Measurements from ENCODE around the gene CKAP2L.

DNA sequence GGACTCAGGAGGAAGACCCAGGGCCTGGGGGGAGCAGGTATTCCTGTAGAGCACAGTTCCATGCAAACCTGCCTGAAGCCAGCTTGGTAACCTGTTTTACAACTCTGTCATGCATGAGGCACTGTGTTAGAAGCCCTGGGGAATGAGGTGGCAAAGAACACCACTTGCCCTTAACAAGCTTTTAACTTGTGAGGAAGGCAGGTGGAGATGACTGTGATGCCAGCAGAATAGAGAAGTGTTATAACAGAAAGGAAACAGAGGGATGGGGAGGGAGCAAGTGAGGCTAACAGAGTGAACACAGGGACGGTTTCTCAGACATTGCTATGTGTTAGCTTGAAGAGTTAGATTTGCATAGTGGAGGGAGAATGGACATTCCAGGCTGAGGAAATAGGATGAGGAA is 31.4 kb upstream of the CKAP2L start:
- TF ChIP-seq TAF1 (IDR thresholded peaks at IDR 0.05; ENCODE audit: low read depth): no peak
- TF ChIP-seq EP300 (IDR thresholded peaks at IDR 0.05; ENCODE audit: borderline replicate concordance): no peak
- TF ChIP-seq FOXM1 (IDR thresholded peaks at IDR 0.05; ENCODE audit: borderline replicate concordance, low read depth): no peak
- no peak for TF ChIP-seq RAD21 (IDR thresholded peaks at IDR 0.05; ENCODE audit: low read depth)
- TF ChIP-seq ZBTB7A (IDR thresholded peaks at IDR 0.05; ENCODE audit: low read depth): no peak
- TF ChIP-seq, protein P1, sequence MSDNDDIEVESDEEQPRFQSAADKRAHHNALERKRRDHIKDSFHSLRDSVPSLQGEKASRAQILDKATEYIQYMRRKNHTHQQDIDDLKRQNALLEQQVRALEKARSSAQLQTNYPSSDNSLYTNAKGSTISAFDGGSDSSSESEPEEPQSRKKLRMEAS (IDR thresholded peaks at IDR 0.05): no peak
- TF ChIP-seq, protein P2, sequence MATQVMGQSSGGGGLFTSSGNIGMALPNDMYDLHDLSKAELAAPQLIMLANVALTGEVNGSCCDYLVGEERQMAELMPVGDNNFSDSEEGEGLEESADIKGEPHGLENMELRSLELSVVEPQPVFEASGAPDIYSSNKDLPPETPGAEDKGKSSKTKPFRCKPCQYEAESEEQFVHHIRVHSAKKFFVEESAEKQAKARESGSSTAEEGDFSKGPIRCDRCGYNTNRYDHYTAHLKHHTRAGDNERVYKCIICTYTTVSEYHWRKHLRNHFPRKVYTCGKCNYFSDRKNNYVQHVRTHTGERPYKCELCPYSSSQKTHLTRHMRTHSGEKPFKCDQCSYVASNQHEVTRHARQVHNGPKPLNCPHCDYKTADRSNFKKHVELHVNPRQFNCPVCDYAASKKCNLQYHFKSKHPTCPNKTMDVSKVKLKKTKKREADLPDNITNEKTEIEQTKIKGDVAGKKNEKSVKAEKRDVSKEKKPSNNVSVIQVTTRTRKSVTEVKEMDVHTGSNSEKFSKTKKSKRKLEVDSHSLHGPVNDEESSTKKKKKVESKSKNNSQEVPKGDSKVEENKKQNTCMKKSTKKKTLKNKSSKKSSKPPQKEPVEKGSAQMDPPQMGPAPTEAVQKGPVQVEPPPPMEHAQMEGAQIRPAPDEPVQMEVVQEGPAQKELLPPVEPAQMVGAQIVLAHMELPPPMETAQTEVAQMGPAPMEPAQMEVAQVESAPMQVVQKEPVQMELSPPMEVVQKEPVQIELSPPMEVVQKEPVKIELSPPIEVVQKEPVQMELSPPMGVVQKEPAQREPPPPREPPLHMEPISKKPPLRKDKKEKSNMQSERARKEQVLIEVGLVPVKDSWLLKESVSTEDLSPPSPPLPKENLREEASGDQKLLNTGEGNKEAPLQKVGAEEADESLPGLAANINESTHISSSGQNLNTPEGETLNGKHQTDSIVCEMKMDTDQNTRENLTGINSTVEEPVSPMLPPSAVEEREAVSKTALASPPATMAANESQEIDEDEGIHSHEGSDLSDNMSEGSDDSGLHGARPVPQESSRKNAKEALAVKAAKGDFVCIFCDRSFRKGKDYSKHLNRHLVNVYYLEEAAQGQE (IDR thresholded peaks at IDR 0.05; ENCODE audit: low read depth): no peak
- TF ChIP-seq, protein P3, sequence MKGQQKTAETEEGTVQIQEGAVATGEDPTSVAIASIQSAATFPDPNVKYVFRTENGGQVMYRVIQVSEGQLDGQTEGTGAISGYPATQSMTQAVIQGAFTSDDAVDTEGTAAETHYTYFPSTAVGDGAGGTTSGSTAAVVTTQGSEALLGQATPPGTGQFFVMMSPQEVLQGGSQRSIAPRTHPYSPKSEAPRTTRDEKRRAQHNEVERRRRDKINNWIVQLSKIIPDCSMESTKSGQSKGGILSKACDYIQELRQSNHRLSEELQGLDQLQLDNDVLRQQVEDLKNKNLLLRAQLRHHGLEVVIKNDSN (IDR thresholded peaks at IDR 0.05): no peak
- no peak for TF ChIP-seq CEBPB (IDR thresholded peaks at IDR 0.05)
- no peak for TF ChIP-seq TEAD4 (IDR thresholded peaks at IDR 0.05)
